Loucy (cell line): ENCODE measurements around the gene PAX5.

Source experiments
- H2AFZ ChIP-seq: fragments of 200-600 bp; sonication (generic); 2 replicates; pipeline ENCODE4 v1.6.0; 2016; ENCODE audit warnings: antibody characterized with exemption, mild to moderate bottlenecking, low read length, moderate library complexity
- H3F3A ChIP-seq: fragments of 200-600 bp; 2 replicates; pipeline ENCODE4 v1.6.0; 2016; ENCODE audit warnings: antibody characterized with exemption, low read depth, mild to moderate bottlenecking
- H3K27me3 ChIP-seq: fragments of 200-600 bp; sonication (generic); 2 replicates; pipeline ENCODE4 v1.6.1; 2014; ENCODE audit warnings: low read length, mild to moderate bottlenecking; ENCODE audit not compliant: insufficient read depth, poor library complexity, severe bottlenecking
- H3K36me3 ChIP-seq: fragments of 200-600 bp; sonication (generic); 2 replicates; pipeline ENCODE4 v1.6.1; 2016; ENCODE audit warnings: low read length; ENCODE audit not compliant: insufficient read depth
- H3K4me1 ChIP-seq: fragments of 200-600 bp; sonication (generic); 2 replicates; pipeline ENCODE4 v1.5.1; 2014; ENCODE audit warnings: low read length, mild to moderate bottlenecking; ENCODE audit not compliant: insufficient read depth, poor library complexity, severe bottlenecking
- H3K4me2 ChIP-seq: fragments of 200-600 bp; sonication (generic); 2 replicates; pipeline ENCODE4 v1.6.0; 2014; ENCODE audit warnings: antibody characterized with exemption, low read length, low read depth, mild to moderate bottlenecking; ENCODE audit not compliant: poor library complexity, severe bottlenecking
- H3K4me3 ChIP-seq: fragments of 200-600 bp; sonication (generic); 2 replicates; pipeline ENCODE4 v1.5.1; 2014; ENCODE audit warnings: low read length, mild to moderate bottlenecking, mixed read lengths; ENCODE audit not compliant: poor library complexity, severe bottlenecking
- H3K79me2 ChIP-seq: fragments of 200-600 bp; sonication (generic); 2 replicates; pipeline ENCODE4 v1.6.1; 2014; ENCODE audit warnings: low read length; ENCODE audit not compliant: insufficient read depth
- H3K9ac ChIP-seq: fragments of 200-600 bp; sonication (generic); 2 replicates; pipeline ENCODE4 v1.6.0; 2014; ENCODE audit warnings: mild to moderate bottlenecking, low read depth, low read length, moderate library complexity; ENCODE audit not compliant: poor library complexity, severe bottlenecking
- H3K9me2 ChIP-seq: fragments of 200-600 bp; sonication (generic); replicated peaks from 2 replicates; pipeline ENCODE4 v1.6.1; 2016; ENCODE audit warnings: low read depth, low read length, mixed read lengths
- H3K9me3 ChIP-seq: fragments of 200-600 bp; sonication (generic); 2 replicates; pipeline ENCODE4 v1.6.1; 2014; ENCODE audit warnings: mild to moderate bottlenecking, antibody characterized with exemption, low read length, low read depth; ENCODE audit not compliant: insufficient read depth
- H4K20me1 ChIP-seq: fragments of 200-600 bp; sonication (generic); 2 replicates; pipeline ENCODE4 v1.6.0; 2014; ENCODE audit warnings: antibody characterized with exemption, low read length, mild to moderate bottlenecking; ENCODE audit not compliant: insufficient read depth, poor library complexity, severe bottlenecking
- CTCF ChIP-seq: fragments of 200-600 bp; sonication (generic); conservative IDR thresholded peaks from 2 replicates; pipeline ENCODE4 v1.5.1; 2014; ENCODE audit warnings: mild to moderate bottlenecking, antibody characterized with exemption, low read length
- EZH2phosphoT487 ChIP-seq: fragments of 200-600 bp; IDR thresholded peaks from 2 replicates; pipeline ENCODE4 v1.6.1; 2018; ENCODE audit warnings: antibody characterized with exemption, mild to moderate bottlenecking, moderate library complexity, borderline replicate concordance

The PAX5 gene

GRCh38 chr9:36986468-36987408, 47.3 kb downstream of the PAX5 start:
- H3F3A ChIP-seq: no peaks in the 10 kb centered on the region
- H3K4me1 ChIP-seq: no peaks in the 10 kb centered on the region
- H3K27me3 ChIP-seq: no peaks in the 10 kb centered on the region
- no peak overlapping the region for H2AFZ ChIP-seq
- H3K9me2 ChIP-seq: no peaks in the 10 kb centered on the region
- H3K36me3 ChIP-seq: no peaks in the 10 kb centered on the region
- H3K4me3 ChIP-seq: no peak overlapping the region
- H4K20me1 ChIP-seq: no peaks in the 10 kb centered on the region
- H3K9ac ChIP-seq: no peak overlapping the region
- no peaks in the 10 kb centered on the region; the same call in 1 of the 2 replicates for H3K9me3 ChIP-seq
- H3K4me2 ChIP-seq: no peak overlapping the region
- TF ChIP-seq EZH2phosphoT487 (no peak), CTCF (no peak)
- no peaks in the 10 kb centered on the region for H3K79me2 ChIP-seq

GRCh38 chr9:36985769-36986467, 48.1 kb downstream of the PAX5 start:
- no peaks in the 10 kb centered on the region for H3K27me3 ChIP-seq
- no peaks in the 10 kb centered on the region for H4K20me1 ChIP-seq
- no peak overlapping the region for H3K9ac ChIP-seq
- no peaks in the 10 kb centered on the region for H3F3A ChIP-seq
- H3K9me2 ChIP-seq: no peaks in the 10 kb centered on the region
- H3K4me1 ChIP-seq: no peaks in the 10 kb centered on the region
- TF ChIP-seq CTCF: no peak
- TF ChIP-seq EZH2phosphoT487: no peak
- H3K4me2 ChIP-seq: no peak overlapping the region
- H3K4me3 ChIP-seq: no peak overlapping the region
- no peaks in the 10 kb centered on the region for H3K9me3 ChIP-seq
- H3K79me2 ChIP-seq: no peaks in the 10 kb centered on the region
- no peak overlapping the region for H2AFZ ChIP-seq
- no peaks in the 10 kb centered on the region for H3K36me3 ChIP-seq

GRCh38 chr9:36985061-36985768, 48.9 kb downstream of the PAX5 start:
- no peak for TF ChIP-seq CTCF
- TF ChIP-seq EZH2phosphoT487: no peak
- H4K20me1 ChIP-seq: no peaks in the 10 kb centered on the region
- no peaks in the 10 kb centered on the region for H3K36me3 ChIP-seq
- H3K4me2 ChIP-seq: no peak overlapping the region
- H3K9me2 ChIP-seq: no peaks in the 10 kb centered on the region
- no peaks in the 10 kb centered on the region for H3K4me1 ChIP-seq
- no peaks in the 10 kb centered on the region for H3K9me3 ChIP-seq
- no peak overlapping the region for H3K9ac ChIP-seq
- H2AFZ ChIP-seq: no peak overlapping the region
- no peaks in the 10 kb centered on the region for H3K27me3 ChIP-seq
- H3K79me2 ChIP-seq: no peaks in the 10 kb centered on the region
- no peaks in the 10 kb centered on the region for H3F3A ChIP-seq
- H3K4me3 ChIP-seq: no peak overlapping the region
